GF-D8 (cell line): ENCODE results near the gene CEACAM5.
A peak's percentile ranks its signal among the peaks of the same experiment; 100 is the strongest.
"Not testable (repeated sequence)": the region's sequence is repeated elsewhere in the genome, so short reads cannot be mapped to it uniquely, and the experiment has no call there.

Experiments
- DNase-seq: peaks from one replicate; lab custom pipeline; 2025; lab: John Stamatoyannopoulos, UW

CEACAM5 gene

DNA sequence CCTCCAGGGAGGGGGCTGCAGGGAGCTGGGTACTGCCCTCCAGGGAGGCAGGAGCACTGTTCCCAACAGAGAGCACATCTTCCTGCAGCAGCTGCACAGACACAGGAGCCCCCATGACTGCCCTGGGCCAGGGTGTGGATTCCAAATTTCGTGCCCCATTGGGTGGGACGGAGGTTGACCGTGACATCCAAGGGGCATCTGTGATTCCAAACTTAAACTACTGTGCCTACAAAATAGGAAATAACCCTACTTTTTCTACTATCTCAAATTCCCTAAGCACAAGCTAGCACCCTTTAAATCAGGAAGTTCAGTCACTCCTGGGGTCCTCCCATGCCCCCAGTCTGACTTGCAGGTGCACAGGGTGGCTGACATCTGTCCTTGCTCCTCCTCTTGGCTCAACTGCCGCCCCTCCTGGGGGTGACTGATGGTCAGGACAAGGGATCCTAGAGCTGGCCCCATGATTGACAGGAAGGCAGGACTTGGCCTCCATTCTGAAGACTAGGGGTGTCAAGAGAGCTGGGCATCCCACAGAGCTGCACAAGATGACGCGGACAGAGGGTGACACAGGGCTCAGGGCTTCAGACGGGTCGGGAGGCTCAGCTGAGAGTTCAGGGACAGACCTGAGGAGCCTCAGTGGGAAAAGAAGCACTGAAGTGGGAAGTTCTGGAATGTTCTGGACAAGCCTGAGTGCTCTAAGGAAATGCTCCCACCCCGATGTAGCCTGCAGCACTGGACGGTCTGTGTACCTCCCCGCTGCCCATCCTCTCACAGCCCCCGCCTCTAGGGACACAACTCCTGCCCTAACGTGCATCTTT is 7.8 kb upstream of the CEACAM5 start:
- DNase-seq, result no peak

DNA sequence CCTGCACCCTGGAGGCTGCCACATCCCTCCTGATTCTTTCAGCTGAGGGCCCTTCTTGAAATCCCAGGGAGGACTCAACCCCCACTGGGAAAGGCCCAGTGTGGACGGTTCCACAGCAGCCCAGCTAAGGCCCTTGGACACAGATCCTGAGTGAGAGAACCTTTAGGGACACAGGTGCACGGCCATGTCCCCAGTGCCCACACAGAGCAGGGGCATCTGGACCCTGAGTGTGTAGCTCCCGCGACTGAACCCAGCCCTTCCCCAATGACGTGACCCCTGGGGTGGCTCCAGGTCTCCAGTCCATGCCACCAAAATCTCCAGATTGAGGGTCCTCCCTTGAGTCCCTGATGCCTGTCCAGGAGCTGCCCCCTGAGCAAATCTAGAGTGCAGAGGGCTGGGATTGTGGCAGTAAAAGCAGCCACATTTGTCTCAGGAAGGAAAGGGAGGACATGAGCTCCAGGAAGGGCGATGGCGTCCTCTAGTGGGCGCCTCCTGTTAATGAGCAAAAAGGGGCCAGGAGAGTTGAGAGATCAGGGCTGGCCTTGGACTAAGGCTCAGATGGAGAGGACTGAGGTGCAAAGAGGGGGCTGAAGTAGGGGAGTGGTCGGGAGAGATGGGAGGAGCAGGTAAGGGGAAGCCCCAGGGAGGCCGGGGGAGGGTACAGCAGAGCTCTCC is 6.9 kb upstream of the CEACAM5 start:
- DNase-seq, result peak; percentile 6

DNA sequence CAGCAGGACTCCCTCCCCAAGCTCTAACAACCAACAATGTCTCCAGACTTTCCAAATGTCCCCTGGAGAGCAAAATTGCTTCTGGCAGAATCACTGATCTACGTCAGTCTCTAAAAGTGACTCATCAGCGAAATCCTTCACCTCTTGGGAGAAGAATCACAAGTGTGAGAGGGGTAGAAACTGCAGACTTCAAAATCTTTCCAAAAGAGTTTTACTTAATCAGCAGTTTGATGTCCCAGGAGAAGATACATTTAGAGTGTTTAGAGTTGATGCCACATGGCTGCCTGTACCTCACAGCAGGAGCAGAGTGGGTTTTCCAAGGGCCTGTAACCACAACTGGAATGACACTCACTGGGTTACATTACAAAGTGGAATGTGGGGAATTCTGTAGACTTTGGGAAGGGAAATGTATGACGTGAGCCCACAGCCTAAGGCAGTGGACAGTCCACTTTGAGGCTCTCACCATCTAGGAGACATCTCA is 6.2 kb upstream of the CEACAM5 start:
- no peak for DNase-seq

DNA sequence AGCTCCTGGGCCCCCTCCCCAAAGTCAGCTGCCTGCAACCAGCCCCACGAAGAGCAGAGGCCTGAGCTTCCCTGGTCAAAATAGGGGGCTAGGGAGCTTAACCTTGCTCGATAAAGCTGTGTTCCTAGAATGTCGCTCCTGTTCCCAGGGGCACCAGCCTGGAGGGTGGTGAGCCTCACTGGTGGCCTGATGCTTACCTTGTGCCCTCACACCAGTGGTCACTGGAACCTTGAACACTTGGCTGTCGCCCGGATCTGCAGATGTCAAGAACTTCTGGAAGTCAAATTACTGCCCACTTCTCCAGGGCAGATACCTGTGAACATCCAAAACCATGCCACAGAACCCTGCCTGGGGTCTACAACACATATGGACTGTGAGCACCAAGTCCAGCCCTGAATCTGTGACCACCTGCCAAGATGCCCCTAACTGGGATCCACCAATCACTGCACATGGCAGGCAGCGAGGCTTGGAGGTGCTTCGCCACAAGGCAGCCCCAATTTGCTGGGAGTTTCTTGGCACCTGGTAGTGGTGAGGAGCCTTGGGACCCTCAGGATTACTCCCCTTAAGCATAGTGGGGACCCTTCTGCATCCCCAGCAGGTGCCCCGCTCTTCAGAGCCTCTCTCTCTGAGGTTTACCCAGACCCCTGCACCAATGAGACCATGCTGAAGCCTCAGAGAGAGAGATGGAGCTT is 4.7 kb upstream of the CEACAM5 start:
- DNase-seq, result no peak

DNA sequence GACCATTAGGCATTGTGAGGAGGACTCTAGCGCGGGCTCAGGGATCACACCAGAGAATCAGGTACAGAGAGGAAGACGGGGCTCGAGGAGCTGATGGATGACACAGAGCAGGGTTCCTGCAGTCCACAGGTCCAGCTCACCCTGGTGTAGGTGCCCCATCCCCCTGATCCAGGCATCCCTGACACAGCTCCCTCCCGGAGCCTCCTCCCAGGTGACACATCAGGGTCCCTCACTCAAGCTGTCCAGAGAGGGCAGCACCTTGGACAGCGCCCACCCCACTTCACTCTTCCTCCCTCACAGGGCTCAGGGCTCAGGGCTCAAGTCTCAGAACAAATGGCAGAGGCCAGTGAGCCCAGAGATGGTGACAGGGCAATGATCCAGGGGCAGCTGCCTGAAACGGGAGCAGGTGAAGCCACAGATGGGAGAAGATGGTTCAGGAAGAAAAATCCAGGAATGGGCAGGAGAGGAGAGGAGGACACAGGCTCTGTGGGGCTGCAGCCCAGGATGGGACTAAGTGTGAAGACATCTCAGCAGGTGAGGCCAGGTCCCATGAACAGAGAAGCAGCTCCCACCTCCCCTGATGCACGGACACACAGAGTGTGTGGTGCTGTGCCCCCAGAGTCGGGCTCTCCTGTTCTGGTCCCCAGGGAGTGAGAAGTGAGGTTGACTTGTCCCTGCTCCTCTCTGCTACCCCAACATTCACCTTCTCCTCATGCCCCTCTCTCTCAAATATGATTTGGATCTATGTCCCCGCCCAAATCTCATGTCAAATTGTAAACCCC is 2.8 kb upstream of the CEACAM5 start:
- no peak for DNase-seq

DNA sequence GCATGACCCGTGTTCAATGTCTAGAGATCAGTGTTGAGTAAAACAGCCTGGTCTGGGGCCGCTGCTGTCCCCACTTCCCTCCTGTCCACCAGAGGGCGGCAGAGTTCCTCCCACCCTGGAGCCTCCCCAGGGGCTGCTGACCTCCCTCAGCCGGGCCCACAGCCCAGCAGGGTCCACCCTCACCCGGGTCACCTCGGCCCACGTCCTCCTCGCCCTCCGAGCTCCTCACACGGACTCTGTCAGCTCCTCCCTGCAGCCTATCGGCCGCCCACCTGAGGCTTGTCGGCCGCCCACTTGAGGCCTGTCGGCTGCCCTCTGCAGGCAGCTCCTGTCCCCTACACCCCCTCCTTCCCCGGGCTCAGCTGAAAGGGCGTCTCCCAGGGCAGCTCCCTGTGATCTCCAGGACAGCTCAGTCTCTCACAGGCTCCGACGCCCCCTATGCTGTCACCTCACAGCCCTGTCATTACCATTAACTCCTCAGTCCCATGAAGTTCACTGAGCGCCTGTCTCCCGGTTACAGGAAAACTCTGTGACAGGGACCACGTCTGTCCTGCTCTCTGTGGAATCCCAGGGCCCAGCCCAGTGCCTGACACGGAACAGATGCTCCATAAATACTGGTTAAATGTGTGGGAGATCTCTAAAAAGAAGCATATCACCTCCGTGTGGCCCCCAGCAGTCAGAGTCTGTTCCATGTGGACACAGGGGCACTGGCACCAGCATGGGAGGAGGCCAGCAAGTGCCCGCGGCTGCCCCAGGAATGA is 1.5 kb upstream of the CEACAM5 start:
- peak; percentile 12 for DNase-seq

DNA sequence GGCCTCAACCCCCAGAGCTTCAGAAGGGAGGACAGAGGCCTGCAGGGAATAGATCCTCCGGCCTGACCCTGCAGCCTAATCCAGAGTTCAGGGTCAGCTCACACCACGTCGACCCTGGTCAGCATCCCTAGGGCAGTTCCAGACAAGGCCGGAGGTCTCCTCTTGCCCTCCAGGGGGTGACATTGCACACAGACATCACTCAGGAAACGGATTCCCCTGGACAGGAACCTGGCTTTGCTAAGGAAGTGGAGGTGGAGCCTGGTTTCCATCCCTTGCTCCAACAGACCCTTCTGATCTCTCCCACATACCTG is 969 bp upstream of the CEACAM5 start:
- no peak for DNase-seq

DNA sequence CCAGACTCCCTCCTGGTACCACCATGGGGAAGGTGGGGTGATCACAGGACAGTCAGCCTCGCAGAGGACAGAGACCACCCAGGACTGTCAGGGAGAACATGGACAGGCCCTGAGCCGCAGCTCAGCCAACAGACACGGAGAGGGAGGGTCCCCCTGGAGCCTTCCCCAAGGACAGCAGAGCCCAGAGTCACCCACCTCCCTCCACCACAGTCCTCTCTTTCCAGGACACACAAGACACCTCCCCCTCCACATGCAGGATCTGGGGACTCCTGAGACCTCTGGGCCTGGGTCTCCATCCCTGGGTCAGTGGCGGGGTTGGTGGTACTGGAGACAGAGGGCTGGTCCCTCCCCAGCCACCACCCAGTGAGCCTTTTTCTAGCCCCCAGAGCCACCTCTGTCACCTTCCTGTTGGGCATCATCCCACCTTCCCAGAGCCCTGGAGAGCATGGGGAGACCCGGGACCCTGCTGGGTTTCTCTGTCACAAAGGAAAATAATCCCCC is 505 bp upstream of the CEACAM5 start:
- DNase-seq, result no peak

DNA sequence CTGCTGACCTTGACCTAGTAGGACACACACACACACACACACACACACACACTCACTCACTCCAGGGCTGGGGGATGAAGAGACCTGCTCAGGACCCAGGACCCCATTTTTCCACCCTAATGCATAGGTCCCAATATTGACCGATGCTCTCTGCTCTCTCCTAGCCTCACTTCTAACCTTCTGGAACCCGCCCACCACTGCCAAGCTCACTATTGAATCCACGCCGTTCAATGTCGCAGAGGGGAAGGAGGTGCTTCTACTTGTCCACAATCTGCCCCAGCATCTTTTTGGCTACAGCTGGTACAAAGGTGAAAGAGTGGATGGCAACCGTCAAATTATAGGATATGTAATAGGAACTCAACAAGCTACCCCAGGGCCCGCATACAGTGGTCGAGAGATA is 1.1 kb downstream of the CEACAM5 start:
- DNase-seq, result not testable (repeated sequence)

DNA sequence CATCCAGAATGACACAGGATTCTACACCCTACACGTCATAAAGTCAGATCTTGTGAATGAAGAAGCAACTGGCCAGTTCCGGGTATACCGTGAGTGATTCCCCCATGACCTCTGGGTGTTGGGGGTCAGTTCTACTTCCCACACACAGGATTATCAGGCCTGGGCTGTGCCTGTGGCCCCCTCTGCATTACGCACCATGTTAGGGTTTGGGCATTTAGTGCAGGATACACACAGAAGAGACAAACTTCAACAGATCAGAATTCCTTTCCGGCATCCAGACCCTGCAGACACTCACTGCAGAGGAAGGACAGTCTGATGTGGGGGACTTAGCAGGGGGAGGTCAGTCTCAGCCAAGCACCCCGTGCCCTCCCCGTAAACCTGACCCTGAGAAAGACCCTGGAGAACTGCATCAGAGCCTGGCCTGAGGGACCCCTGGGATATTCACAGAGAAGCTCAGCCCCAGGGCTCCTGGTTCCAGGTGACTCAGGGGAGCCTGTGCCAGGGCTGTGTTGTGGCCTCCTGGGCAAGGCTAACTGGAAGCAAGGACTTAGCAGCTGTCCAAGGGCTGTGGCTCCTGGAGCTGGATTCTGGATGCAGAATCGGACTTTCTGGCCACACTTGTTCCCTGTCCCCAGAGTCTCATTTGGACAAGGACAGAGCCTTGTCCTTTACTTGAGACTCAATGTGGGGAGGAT is 1.7 kb downstream of the CEACAM5 start:
- no peak for DNase-seq

DNA sequence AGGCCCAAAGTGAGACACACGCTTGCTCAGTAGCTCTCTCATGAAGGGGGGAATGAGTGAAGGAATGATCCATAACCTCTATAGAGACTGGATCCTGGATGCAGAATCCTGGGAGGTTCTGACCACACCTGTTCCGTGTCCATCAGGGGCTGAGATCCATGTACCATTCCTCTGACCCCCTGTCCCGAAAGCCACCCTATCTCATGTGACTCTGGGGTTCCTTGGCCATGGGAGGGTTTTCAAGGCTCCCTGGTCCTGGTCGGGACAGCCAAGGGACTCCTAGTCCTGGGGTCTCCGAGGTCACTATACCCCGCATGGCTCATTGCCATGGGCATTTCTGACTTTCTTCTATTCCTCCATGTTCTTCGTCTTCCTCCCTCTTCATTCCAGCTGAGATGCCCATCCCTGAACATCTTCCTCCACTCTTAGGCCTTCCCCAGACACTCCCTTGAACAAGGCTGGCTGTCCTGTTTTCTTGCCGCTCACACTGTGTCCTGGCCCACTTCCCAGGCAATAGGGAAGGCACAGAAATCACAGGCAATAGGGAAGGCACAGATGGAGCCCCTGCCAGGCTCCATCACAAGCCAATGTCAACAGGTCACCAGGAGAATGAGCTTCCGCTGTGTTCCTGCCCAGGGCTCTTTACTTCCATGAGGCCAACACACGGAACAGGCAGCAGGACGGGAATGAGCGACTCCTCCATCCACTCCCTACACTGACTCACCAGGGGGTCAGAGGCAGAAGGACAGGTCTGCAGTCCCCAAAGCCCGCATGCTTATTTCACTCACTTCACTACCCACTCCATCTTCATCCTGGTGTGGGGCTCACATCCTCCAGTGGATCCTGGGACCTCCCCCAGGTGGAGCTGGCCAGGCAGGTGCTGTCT is 3.2 kb downstream of the CEACAM5 start:
- DNase-seq, result no peak

DNA sequence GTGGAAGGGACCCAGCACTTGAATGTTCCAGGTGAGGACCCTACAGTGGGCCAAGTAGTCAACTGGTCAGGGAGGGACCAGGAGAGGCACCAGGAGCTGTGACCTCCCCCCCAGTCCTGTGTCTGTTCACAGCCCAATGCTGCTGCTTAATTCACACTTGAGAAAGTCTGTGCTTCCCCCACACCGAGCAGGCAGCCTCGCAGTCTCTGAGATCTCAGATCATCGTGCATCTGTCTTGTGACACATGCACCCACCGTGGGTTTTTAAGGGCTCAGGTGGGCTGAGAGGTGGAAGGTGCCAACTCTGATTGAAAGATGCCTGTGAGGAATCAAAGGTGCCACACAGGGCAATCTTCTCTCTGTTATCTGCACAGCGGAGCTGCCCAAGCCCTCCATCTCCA is 6.2 kb downstream of the CEACAM5 start:
- DNase-seq, result no peak

DNA sequence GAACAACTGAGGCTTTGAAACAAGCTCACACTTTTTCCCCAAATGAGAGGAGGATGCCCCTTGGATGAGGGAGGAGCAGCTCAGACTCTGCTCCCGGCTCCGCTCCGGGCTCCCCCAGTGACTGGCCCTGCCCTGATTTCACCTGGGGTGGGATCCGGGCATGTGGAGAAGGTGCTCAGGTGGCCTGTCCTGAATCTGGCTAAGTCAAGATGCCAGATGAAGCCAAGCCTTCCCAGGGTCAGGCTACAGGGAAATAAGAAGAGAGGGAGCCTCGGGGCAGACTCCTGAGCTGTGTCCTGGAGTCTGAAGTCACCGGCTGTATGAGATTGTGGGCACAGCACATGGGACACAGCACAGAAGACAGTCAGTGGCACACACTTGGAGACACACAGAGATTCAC is 10.3 kb downstream of the CEACAM5 start:
- DNase-seq, result no peak

DNA sequence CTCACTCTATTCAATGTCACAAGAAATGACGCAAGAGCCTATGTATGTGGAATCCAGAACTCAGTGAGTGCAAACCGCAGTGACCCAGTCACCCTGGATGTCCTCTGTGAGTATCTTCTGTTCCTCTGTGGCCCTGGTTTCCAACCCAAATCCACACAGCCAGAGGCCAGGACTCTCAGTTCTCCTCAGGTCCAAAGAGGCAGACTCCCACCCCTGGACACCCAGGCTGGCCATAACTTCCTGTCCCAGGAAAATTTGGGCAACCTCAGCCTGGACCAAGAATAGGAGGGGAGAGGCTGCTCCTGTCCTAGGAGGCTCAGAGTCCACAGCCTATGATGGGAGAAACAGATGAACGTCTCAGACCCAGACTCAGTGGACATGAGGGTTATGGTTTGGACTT is 11.7 kb downstream of the CEACAM5 start:
- DNase-seq, result no peak

DNA sequence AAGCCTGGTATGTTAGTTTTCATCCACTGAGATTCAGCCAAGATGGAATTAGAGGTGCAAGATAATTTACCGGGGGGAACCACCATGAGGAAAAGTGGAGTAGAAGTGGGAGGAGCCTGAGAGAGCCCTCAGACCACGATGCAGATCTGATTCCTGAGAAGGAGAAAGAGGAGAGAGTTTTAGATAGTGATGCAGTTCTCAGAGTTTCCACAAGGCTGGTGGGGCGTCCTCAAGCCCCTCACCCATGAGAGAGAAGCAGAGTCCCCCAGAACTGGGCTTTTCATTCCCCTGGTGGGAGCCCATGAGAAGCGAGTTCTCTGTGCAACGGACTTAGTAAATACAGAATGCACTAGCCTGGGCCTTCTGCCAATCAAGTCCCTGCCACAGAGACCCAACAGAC is 18.1 kb downstream of the CEACAM5 start:
- no peak for DNase-seq

DNA sequence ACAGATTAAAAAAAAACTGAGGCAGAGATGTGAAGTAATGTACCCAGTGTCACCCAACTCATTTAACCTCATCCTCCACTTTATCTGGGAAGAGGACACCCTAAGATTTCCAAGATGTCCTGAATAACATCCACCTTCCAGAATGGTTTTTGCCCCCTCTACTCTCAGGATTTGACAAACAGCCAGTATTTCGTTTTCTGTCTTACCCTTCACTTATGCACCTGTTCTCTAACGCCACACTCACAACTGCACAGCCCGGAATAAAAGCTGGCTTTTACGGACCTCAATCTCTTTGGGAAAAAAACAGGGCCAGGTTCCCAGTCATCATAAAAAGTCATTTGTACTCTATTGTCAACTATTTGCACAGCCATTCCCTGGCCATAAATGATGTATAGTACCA is 25.7 kb downstream of the CEACAM5 start:
- no peak for DNase-seq

DNA sequence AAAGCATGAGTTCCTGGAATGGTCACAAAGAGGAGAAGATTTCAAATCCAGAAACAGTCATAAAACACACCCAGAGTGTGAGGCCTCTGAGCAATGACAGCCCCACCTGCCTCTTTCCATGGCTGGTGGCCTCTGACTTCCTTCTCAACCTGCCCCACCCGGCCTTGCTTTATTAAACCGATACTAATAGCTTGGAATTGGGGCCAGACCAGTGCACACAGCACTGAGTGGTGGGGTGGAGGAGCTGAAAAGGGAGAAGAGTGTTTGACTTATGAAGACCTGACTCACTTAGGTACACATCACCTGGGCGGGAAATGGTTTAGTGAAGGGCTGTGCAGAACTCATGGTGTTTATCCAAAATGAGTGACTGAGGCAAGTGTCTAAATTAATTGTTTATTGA is 26.2 kb downstream of the CEACAM5 start:
- DNase-seq, result no peak

DNA sequence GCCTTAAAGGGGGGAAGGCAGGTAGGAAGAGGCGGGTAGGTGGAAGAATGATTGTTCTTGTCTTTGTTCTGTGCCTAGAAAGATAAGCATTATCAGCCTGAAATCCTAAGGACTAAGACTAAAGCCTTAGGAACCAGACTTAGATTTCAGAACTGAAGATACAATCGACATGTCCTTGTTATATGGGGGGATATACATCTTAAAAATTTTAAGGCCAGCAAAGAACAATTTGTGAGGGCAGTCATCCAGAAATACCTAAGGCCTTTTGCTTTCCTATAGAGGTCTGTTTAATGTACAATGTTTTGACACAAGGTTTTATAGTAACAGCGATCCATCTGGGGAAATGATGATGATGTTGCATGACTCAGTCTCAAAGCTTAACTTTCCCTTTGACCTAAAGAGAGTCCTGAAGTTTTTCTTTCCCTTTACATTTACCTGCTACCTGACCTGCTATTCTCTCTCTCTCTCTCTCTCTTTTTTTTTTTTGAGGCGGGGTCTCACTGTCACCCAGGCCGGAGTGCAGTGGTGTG is 26.7 kb downstream of the CEACAM5 start:
- no peak for DNase-seq

DNA sequence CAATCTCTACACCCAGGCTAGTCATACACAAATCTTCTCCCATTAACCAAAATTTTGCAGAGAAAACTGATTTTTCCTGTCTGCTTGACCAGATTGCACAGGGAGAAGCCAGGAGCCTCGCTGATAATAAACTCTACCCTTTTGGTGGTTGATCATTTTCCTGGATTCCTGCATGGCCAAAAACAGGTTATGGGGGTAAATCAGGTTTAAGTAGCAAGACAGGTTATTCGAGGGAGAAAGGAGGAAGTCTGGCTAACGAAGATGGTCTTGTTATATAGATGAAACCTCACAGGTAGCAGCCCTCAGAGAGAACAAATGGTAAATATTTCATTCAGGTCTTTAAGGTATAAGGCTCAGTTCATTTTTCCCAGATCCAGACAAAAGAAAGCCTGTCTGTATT is 30.9 kb downstream of the CEACAM5 start:
- no peak for DNase-seq
